Tibial artery (tissue), 4 donors: ENCODE results near the gene CYP17A1.
A peak's percentile ranks its signal among the peaks of the same experiment; 100 is the strongest.

ENCODE experiments used
- DNase-seq, 2 donors: peaks; one replicate each; pipeline ENCODE4 v3.0.0-alpha.2; 2019
- H3K27ac ChIP-seq, 2 donors: fragments of 200-600 bp; sonication (generic) in 1 of 2; 1 replicate in 1 of 2; 2 replicates in 1 of 2; pipeline ENCODE4 v1.5.1; 2018 to 2019; ENCODE audit warnings: mild to moderate bottlenecking in 1 of 2
- H3K27me3 ChIP-seq, 2 donors: fragments of 200-600 bp; sonication (generic) in 1 of 2; one replicate each; pipeline versions ENCODE4 v1.5.1 to v1.6.0; 2016 to 2019
- H3K36me3 ChIP-seq, 3 donors: fragments of 200-600 bp; sonication (generic) in 2 of 3; one replicate each; pipeline ENCODE4 v1.5.1; 2016 to 2019; ENCODE audit warnings: mild to moderate bottlenecking in 2 of 3
- H3K4me1 ChIP-seq, 4 donors: fragments of 200-600 bp; sonication (generic) in 2 of 4; 1 replicate in 3 of 4; 2 replicates in 1 of 4; pipeline ENCODE4 v1.5.1; 2016 to 2019
- H3K4me3 ChIP-seq, 2 donors: fragments of 200-600 bp; sonication (generic) in 1 of 2; 1 replicate in 1 of 2; 2 replicates in 1 of 2; pipeline ENCODE4 v1.5.1; 2018 to 2019; ENCODE audit warnings: mild to moderate bottlenecking in 2 of 2
- H3K9me3 ChIP-seq, 3 donors: fragments of 200-600 bp; sonication (generic) in 1 of 3; one replicate each; pipeline ENCODE4 v1.5.1; 2016 to 2019
- intact Hi-C: fragments of 100-400 bp; cut with DNase I; formaldehyde crosslinking; loops from one replicate; pipeline ENCODE4 v1.15.0; 2023; ENCODE audit warnings: low total_unique reads
- TF ChIP-seq, protein P1 (sequence below), 2 experiments: fragments of 200-600 bp in 1 of 2; fragments of 450-650 bp in 1 of 2; IDR thresholded peaks; one replicate each; pipeline ENCODE4 v1.5.1; 2017 to 2019; ENCODE audit warnings: antibody characterized with exemption in 2 of 2, mild to moderate bottlenecking in 1 of 2, moderate library complexity in 1 of 2

The CYP17A1 gene

GRCh38 chr10:102837230-102837721 is at the start of gene CYP17A1:
TSS of gene CYP17A1 (minus strand) at chr10:102837413. CDS start at chr10:102837361, 52 bp downstream.
- intact Hi-C loops = loop anchor here (5.0 to 10.0 kb wide), 2 partner anchors 65 to 408 kb away; partner anchors contain the start of gene RPEL1
- Histone ChIP-seq H3K4me3 (no peak within 1 kb of the TSS), H3K4me1 (peaks cover 0 to 14% (median 10%) of the 10 kb centered on the region in 4 donors), H3K36me3 (no peaks in the 10 kb centered on the region), H3K9me3 (peaks cover 0 to 7% (median 0%) of the 10 kb centered on the region in 3 donors), H3K27me3 (peaks cover 0 to 8% of the 10 kb centered on the region in 2 donors), H3K27ac (no peak within 1 kb of the TSS)
- TF ChIP-seq, protein P1, sequence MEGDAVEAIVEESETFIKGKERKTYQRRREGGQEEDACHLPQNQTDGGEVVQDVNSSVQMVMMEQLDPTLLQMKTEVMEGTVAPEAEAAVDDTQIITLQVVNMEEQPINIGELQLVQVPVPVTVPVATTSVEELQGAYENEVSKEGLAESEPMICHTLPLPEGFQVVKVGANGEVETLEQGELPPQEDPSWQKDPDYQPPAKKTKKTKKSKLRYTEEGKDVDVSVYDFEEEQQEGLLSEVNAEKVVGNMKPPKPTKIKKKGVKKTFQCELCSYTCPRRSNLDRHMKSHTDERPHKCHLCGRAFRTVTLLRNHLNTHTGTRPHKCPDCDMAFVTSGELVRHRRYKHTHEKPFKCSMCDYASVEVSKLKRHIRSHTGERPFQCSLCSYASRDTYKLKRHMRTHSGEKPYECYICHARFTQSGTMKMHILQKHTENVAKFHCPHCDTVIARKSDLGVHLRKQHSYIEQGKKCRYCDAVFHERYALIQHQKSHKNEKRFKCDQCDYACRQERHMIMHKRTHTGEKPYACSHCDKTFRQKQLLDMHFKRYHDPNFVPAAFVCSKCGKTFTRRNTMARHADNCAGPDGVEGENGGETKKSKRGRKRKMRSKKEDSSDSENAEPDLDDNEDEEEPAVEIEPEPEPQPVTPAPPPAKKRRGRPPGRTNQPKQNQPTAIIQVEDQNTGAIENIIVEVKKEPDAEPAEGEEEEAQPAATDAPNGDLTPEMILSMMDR (IDR thresholded peaks at IDR 0.05) = no peak
- peak in 1 of 2 donors; percentile 76 for DNase-seq

- DNase-seq = no peak
- H3K27ac ChIP-seq = no peak overlapping the region
- H3K36me3 ChIP-seq = peaks cover 10 to 29% (median 11%) of the 10 kb centered on the region in 3 donors
- H3K4me3 ChIP-seq = no peak overlapping the region
- TF ChIP-seq, protein P1 (IDR thresholded peaks at IDR 0.05) = no peak
- no peaks in the 10 kb centered on the region for H3K4me1 ChIP-seq
- no peaks in the 10 kb centered on the region for H3K27me3 ChIP-seq
- no peaks in the 10 kb centered on the region for H3K9me3 ChIP-seq
- intact Hi-C loops = no loop called here
Measured at GRCh38 chr10:102880256-102880655, 43.0 kb upstream of the CYP17A1 start.

- no peaks in the 10 kb centered on the region for H3K4me1 ChIP-seq
- no peak for DNase-seq
- no peaks in the 10 kb centered on the region for H3K27me3 ChIP-seq
- TF ChIP-seq, protein P1 (IDR thresholded peaks at IDR 0.05) = no peak
- no peak overlapping the region for H3K27ac ChIP-seq
- no peaks in the 10 kb centered on the region for H3K9me3 ChIP-seq
- intact Hi-C loops = no loop called here
- H3K36me3 ChIP-seq = peaks cover 11 to 45% (median 13%) of the 10 kb centered on the region in 3 donors
- H3K4me3 ChIP-seq = no peak overlapping the region
Measured at GRCh38 chr10:102878629-102879028, 41.4 kb upstream of the CYP17A1 start.

DNA sequence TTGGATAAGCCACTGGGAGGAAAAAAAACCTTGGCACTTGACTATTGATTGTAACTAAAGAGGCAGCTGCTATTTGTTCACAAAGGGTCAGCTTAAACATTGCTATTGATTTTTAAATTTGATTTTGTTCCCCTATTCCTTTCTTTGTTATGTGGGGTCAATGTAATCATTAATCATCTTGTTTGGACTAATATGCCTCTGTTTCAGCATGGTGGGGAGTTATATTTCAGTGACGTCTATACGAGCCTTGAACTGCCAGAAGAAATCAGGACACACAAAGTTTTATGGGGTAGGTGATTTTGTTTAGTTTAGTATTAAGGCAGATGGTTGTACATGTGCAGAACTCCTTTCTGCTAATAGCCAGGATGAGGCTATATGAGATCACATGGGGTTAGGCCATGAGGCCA is 39.5 kb upstream of the CYP17A1 start:
- Histone ChIP-seq H3K4me3 (no peak overlapping the region), H3K36me3 (peaks cover 11 to 41% (median 13%) of the 10 kb centered on the region in 3 donors), H3K4me1 (no peaks in the 10 kb centered on the region), H3K27me3 (no peaks in the 10 kb centered on the region), H3K27ac (no peak overlapping the region), H3K9me3 (no peaks in the 10 kb centered on the region)
- intact Hi-C loops = no loop called here
- TF ChIP-seq, protein P1 (IDR thresholded peaks at IDR 0.05) = no peak
- no peak for DNase-seq

DNA sequence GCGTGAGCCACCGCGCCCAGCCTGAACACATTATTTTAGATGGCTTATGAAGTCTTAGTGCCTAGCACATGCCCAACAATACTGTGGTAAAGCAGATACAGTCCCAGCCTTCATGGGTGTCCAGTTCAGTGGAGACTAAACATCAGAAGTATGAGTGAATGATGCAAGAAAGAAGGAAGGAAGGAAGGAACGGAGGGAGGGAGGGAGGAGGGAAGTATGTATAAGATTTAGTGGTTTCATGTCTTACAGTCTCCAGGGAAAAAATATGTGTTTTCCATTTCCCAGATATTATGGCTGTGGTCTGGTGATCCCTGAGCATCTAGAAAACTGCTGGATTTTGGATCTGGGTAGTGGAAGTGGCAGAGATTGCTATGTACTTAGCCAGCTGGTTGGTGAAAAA is 35.0 kb upstream of the CYP17A1 start:
- Histone ChIP-seq H3K4me1 (peaks cover 0 to 14% (median 8%) of the 10 kb centered on the region in 4 donors), H3K36me3 (peaks cover 0 to 21% (median 3%) of the 10 kb centered on the region in 3 donors), H3K4me3 (no peak overlapping the region), H3K27me3 (no peaks in the 10 kb centered on the region), H3K9me3 (no peaks in the 10 kb centered on the region), H3K27ac (no peak overlapping the region)
- TF ChIP-seq, protein P1 (IDR thresholded peaks at IDR 0.05) = no peak
- intact Hi-C loops = no loop called here
- no peak for DNase-seq
